Measurements from ENCODE around the gene OTC. TPM values are rescaled to one million over a fixed set of nuclear protein-coding genes. Genes with fewer than 3 reads are reported as not detected.

The OTC gene
- polyA plus RNA-seq, 3 donors, result 0.15 TPM; not detected in 2

GRCh38 chrX:38347136-38347535 is 5.3 kb upstream of the OTC start:
- DNase-seq (ENCODE audit: extremely low read depth in 1 of 11, low read depth in 9 of 11, low spot score in 4 of 11), result no peak

- no peak for DNase-seq (ENCODE audit: extremely low read depth in 1 of 11, low read depth in 9 of 11, low spot score in 4 of 11)
Measured at GRCh38 chrX:38351346-38351745, 1.1 kb upstream of the OTC start.

GRCh38 chrX:38356401-38356800 is 4.0 kb downstream of the OTC start:
- DNase-seq (ENCODE audit: extremely low read depth in 1 of 11, low read depth in 9 of 11, low spot score in 4 of 11), result no peak

DNA sequence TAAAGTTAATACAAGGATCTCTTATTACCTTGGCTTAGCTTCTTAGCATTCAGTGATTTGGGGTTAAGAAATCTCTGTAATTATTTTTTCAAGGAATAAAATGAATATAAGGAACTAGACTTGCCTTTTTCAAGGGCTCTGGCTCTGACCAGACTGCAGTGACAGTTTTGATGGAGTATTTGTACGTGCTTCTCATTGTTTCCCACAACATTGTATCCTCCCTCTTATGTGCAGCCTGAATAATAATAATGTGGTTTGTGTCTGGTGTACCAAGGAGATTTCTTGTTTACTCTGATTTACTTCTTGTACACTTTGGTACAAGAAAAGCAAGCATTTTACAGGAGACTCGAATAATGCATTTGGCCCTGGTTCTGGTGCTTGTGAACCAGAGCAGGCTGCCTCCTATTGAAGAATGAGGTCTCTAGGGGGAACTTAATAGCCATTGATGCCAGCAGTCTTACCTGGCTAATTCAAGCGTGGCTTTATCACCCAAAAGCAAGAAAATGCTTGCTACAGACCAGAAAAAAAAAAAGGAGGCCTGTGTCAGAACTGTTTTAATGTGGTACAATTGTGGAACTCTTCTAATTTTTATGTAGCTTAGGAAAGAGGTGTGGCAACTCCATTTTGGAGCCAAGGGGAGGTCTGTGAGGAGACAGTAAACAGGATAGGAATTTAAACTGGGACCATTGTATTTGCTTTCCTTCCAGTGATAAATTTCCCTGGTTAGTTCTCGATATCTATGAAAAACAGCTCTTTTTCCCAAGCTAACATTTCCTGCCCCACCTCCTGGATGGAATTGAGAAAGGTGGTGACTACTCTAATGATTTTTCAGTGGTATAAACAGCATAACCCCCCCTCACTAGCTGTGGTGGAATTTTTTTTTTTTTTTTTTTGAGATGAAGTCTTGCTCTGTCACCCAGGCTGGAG is 5.6 kb downstream of the OTC start:
- DNase-seq (ENCODE audit: extremely low read depth in 1 of 11, low read depth in 9 of 11, low spot score in 4 of 11), result no peak

- DNase-seq (ENCODE audit: extremely low read depth in 1 of 11, low read depth in 9 of 11, low spot score in 4 of 11), result no peak
Measured at GRCh38 chrX:38363046-38363445, 10.6 kb downstream of the OTC start.

DNA sequence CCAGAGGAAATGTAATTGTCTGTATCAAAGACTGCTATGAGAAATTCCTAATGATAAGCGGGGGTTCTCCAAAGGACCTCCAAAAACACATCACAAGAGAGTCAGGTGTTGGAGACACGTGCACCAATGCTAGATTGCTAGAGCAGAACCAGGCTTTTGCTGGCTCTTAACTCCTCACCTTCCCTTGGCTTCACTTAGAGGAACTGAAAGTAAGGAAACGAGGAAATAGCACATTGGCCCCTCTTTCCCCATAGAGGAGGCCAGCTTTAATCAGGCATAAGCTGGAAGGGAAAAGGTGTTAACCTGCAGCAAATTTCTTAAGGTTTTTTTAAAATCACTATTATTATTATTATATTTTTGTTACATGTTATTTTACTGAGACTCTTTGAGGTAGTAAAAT is 13.6 kb downstream of the OTC start:
- DNase-seq (ENCODE audit: extremely low read depth in 1 of 11, low read depth in 9 of 11, low spot score in 4 of 11), result no peak

GRCh38 chrX:38368774-38369173 is 16.4 kb downstream of the OTC start:
- DNase-seq (ENCODE audit: extremely low read depth in 1 of 11, low read depth in 9 of 11, low spot score in 4 of 11), result no peak

DNA sequence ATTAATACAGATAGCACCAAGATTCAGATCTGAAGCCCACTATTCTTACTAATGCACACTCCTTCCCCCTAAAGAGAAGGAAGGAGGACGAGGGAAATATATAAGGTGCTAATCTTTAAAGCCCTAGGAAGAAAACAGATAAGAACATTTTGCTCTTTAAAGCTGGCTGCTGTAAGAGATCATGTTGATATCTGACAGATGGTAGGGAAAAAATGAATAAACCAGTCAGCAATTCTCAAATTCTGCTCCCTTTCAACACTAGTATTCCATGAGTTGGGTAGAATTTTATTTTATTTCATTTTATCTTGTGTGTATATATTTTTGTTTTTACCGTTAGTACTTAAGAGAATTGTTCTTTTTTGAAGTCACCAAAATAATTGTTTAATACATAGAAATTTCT is 19.2 kb downstream of the OTC start:
- DNase-seq (ENCODE audit: extremely low read depth in 1 of 11, low read depth in 9 of 11, low spot score in 4 of 11), result no peak

- no peak for DNase-seq (ENCODE audit: extremely low read depth in 1 of 11, low read depth in 9 of 11, low spot score in 4 of 11)
Measured at GRCh38 chrX:38374431-38374830, 22.0 kb downstream of the OTC start.

DNA sequence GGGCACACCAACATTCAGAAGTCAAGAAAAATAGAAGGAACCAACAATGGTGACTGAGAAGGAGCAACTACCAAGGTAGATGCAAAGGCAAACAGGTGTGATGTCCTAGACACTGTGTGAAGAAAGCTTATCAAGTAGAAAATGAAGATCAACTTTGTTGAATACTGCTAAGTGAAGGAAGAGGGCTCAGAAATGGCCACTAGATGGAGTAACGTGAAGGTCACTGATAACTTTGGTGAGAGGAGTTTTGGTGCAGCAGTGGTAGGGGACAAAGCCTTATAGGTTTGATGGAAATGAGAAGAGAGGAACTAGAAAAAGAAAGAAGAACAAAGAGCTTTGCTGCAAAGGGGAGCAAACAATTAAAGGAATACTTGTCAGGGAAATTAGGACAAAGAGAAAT is 23.5 kb downstream of the OTC start:
- no peak for DNase-seq (ENCODE audit: extremely low read depth in 1 of 11, low read depth in 9 of 11, low spot score in 4 of 11)

GRCh38 chrX:38376747-38377146 is 24.3 kb downstream of the OTC start:
- no peak for DNase-seq (ENCODE audit: extremely low read depth in 1 of 11, low read depth in 9 of 11, low spot score in 4 of 11)

GRCh38 chrX:38379088-38379487 is 26.7 kb downstream of the OTC start:
- no peak for DNase-seq (ENCODE audit: extremely low read depth in 1 of 11, low read depth in 9 of 11, low spot score in 4 of 11)

GRCh38 chrX:38382663-38383062 is 30.3 kb downstream of the OTC start:
- DNase-seq (ENCODE audit: extremely low read depth in 1 of 11, low read depth in 9 of 11, low spot score in 4 of 11), result no peak

DNA sequence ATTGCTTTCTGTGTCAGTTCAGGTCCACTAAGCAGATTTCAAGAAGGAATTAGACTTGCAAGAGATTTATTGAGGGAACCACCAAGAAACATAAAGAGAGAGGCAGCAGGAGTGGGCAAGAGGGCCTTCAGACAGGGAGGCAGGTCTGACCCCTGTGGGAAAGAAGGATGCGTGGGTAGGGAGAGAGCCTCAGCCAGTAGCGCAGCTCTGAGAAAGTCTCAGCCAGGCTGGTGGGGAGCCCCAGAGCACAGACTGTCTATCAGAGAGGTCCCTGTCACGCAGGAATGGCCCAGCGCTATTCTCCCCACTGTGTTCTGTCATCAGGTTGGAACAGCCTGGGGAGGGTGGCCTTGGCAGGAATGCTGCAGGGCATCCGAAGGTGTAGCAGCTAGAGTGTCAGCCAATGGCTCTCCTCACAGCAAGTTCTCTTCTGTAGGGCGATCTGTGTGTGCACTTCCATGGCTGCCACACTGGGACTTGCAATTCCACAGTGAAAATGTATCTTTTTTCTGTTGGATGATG is 48.0 kb downstream of the OTC start:
- no peak for DNase-seq (ENCODE audit: extremely low read depth in 1 of 11, low read depth in 9 of 11, low spot score in 4 of 11)

DNA sequence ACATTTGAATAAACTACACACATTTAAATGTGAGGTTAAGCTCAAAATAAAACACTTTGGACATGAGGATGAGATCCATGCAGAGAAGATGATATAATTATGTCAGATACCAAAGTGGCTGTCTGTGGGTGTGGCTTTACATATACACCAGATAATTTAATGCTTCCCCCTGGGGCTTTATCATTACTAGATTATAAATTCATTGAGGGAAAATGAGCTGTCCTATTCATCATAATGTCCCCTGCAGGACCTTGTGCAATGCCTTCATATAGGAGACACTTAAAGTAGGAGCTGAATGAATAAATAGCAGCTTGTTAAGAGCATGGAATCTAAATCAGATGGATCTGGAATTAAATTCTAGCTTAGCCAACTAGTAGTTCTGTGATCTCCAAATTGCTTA is 49.7 kb downstream of the OTC start:
- no peak for DNase-seq (ENCODE audit: extremely low read depth in 1 of 11, low read depth in 9 of 11, low spot score in 4 of 11)

DNA sequence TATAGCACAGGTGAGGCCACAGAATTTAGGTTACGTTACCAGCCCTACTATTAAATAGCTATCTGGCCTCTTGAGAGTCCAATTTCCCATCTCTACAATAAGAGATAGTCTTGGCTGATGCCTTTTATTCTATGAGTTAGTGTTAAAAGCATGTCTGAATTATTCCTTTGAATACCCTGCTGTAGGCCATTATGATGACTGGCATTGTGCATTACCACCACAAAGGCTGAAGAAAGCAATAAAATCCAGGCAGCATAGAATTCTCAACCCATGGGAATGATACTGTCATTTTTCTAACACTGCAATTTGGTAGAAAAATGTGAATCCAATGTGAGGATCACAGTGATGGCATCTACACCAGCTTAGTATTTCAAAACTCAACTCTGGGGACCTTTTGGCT is 51.4 kb downstream of the OTC start:
- DNase-seq (ENCODE audit: extremely low read depth in 1 of 11, low read depth in 9 of 11, low spot score in 4 of 11), result no peak

- DNase-seq (ENCODE audit: extremely low read depth in 1 of 11, low read depth in 9 of 11, low spot score in 4 of 11), result no peak
Measured at GRCh38 chrX:38407126-38407525, 54.7 kb downstream of the OTC start.

DNA sequence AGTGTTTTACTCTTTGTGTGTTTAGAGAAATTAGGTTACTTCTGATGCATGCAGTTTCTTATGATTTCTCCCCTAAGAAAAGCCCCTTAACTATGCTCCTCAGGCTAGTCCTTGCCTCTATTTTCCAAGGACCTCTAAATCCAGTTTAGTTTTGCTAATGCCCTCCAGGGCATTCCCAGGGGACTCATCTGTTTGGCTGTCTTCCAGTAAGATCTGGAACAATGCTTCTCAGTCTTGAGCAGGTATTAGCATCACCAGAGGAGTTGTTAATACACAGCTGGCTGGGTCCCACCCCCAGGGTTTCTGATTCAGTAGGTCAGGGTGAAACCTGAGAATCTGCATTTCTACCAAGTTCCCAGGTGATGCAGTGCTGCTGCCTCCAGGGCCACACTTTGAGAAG is 56.9 kb downstream of the OTC start:
- no peak for DNase-seq (ENCODE audit: extremely low read depth in 1 of 11, low read depth in 9 of 11, low spot score in 4 of 11)

GRCh38 chrX:38426785-38427184 is 74.4 kb downstream of the OTC start:
- DNase-seq (ENCODE audit: extremely low read depth in 1 of 11, low read depth in 9 of 11, low spot score in 4 of 11), result peak in 1 of 11 donors; percentile 9

GRCh38 chrX:38431525-38431924 is 79.1 kb downstream of the OTC start:
- DNase-seq (ENCODE audit: extremely low read depth in 1 of 11, low read depth in 9 of 11, low spot score in 4 of 11), result no peak

- DNase-seq (ENCODE audit: extremely low read depth in 1 of 11, low read depth in 9 of 11, low spot score in 4 of 11), result no peak
Measured at GRCh38 chrX:38435130-38435529, 82.7 kb downstream of the OTC start.
